HG02840 (cell line): ENCODE measurements around the gene FHAD1.
"Not testable (repeated sequence)": the region's sequence is repeated elsewhere in the genome, so short reads cannot be mapped to it uniquely, and the experiment has no call there.

Experiments
- ATAC-seq: cut with Tn5 transposase; IDR thresholded peaks from one replicate; pipeline ENCODE4 v1.9.1; 2021; ENCODE audit warnings: mild to moderate bottlenecking, moderate library complexity, moderate number of reproducible peaks; ENCODE audit not compliant: unreplicated experiment, low FRiP score

FHAD1 gene

DNA sequence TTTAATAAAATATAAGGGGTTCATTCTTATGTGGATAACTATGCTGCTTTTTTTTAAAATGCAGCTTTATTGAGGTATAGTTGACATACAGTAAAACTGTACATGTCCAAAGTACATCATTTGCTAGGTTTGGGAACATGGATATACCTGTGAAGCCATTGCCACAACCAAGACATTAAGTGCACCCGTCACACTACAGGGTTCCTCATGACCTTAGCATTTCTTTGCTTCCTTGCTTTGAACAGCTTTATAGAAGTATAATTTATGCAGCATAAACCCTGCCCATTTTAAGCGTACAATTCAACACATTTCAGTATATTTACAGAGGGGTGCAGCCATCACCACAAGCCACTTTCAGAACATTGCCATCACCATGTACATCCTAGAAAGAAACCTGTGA, 26.3 kb downstream of the FHAD1 start:
- ATAC-seq, result no peak

DNA sequence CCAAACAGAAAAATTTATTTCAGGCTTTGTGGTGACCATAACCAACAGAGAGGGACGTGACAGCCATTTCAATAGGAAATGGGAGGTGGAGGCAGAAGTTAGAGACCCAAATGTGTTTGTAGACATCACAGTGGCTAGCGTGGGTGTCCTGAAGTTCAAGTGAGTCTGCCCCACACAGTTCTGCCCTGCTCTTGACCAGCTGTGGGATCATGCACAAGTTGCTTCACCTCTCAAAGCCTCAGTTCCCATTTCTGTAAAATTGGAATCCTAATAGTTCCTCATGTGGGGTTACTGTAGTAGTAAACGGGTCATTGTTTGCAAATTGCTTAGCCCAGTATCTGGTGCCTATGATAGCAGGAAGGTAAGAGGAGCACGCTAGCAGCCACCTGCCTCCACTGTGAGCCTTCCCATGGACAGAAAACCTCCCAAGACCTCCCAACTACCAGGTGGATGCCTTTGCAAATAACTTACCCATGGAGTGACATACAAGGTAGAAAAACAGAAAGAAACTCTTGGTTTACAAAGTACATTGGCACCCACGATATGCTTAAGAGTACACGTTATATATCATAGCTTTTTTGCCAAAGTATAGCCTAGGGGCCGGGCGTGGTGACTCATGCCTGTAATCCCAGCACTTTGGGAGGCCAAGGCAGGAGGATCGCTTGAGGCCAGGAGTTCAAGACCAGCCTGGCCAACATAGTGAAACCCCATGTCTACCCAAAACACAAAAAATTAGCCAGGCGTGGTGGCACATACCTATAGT, 29.1 kb downstream of the FHAD1 start:
- no peak for ATAC-seq

- ATAC-seq, result no peak
These were observed 29.8 kb downstream of the FHAD1 start for GRCh38 chr1:15276691-15277446.

DNA sequence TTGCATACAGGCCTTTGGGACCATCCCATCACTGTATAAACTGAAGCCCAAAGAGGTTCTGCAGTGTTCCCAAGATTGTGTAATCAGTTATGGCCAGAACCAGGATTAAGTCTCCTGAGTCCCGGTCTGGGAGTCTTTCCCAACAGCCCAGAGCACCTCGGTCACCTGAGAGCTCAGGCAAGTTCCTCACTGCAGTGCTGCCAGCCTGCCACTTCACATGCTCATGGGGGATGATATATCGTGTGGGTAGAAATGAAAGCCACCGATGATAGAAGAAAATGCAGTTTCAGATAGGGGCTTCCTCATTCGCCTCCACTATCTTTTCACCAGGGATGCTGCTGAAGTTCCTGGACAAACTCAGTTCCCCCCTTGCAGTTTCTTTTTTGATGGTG, 30.4 kb downstream of the FHAD1 start:
- ATAC-seq, result no peak

DNA sequence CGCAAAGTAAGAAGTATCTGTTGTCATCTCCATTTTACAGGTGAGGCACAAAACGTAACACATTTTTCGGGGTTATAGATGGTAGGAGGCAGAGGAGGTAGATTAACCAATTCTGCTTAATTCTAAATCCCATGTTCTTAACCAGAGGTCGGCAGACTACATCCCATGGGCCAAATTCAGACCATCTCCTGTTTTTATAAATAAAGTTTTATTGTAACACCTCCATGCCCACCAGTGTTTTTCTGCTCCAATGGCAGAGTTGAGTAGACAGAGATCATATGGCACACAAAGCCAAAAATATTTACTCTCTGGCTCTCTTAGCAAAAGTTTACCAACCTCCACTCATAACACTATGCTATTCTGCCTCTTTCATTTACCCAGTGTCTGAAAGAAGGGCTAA, 30.9 kb downstream of the FHAD1 start:
- ATAC-seq, result no peak

- no peak for ATAC-seq
These were observed 32.7 kb downstream of the FHAD1 start for GRCh38 chr1:15279576-15280230.

DNA sequence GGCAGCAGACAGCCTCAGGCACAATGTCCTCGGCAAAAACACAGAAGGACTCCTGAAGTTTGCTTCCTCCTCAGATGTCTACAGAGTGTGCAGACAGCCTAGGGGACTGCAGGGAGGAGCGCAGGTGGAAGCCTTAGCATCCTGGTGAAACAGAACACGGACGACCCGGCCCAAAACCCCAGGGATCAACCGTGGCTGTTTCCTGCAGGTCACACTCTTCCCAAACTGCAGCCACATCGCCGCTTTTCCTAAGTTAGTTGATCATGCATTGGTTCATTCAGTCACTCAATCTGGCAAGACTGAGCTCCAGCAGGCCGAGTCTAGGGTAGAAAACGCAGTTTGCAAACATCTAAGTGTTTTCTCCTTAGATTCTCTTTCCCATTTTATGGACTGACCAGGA, 33.4 kb downstream of the FHAD1 start:
- ATAC-seq, result no peak

- ATAC-seq, result no peak
These were observed 35.0 kb downstream of the FHAD1 start for GRCh38 chr1:15282038-15282437.

- no peak for ATAC-seq
These were observed 35.9 kb downstream of the FHAD1 start for GRCh38 chr1:15282810-15283474.

GRCh38 chr1:15283526-15283925, 36.5 kb downstream of the FHAD1 start:
- ATAC-seq, result no peak

GRCh38 chr1:15286452-15286851, 39.4 kb downstream of the FHAD1 start:
- ATAC-seq, result no peak

- ATAC-seq, result no peak
These were observed 40.3 kb downstream of the FHAD1 start for GRCh38 chr1:15287035-15287979.

GRCh38 chr1:15288173-15288926, 41.3 kb downstream of the FHAD1 start:
- ATAC-seq, result no peak

DNA sequence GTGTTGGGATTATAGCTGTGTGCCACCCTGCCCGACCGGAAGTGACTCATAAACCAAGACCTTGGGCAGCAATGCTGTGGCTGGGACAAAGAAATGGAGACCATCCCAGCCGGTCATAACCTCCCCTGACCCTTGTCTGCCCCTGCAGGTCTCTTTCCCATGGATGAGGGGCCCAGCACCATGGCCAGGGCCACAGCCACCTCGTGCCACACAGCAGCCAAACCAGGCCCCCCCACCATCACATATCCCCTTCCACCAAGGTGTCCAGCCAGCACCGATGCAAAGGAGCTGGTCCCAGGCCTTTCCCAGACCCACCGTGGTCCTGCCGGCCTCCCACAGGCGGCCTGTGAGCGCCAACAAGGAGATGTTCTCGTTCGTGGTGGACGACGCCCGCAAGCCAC, 42.2 kb downstream of the FHAD1 start:
- no peak for ATAC-seq

DNA sequence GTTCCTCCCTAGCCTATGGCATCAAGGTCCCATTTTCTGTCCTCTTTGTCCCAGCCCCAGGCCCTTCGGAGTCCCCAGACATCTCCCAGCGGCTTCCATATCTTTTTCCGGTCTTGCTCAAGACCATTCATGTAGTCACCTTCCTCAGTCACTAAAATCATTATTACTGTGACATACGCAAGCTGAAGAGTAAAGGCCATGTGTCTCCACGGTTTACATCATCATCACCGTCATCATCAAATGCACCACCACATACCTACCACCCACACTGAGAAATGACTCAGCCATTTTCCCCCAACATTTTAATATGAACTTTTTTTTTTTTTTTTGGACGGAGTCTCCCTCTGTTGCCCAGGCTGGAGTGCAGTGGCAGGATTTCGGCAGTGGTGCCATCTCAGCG, 43.4 kb downstream of the FHAD1 start:
- no peak for ATAC-seq

DNA sequence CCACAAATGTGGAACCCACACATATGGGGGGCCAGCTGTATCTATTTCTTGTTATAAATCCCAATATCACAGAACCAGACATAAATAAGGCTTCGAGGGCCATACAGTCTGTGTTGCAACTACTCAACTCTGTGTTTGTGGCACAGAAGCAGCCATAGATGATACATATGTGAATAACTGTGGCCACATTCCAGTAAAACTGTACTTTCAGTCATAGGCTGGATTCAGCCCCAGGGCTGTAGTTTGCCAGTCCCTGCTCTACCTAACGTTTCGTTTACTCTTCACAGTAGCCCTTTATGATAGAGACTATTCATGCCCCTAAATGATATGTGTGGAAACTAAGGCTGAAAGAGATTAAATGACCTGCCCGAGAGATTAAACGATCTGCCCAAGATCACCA, 48.7 kb downstream of the FHAD1 start:
- ATAC-seq, result no peak

DNA sequence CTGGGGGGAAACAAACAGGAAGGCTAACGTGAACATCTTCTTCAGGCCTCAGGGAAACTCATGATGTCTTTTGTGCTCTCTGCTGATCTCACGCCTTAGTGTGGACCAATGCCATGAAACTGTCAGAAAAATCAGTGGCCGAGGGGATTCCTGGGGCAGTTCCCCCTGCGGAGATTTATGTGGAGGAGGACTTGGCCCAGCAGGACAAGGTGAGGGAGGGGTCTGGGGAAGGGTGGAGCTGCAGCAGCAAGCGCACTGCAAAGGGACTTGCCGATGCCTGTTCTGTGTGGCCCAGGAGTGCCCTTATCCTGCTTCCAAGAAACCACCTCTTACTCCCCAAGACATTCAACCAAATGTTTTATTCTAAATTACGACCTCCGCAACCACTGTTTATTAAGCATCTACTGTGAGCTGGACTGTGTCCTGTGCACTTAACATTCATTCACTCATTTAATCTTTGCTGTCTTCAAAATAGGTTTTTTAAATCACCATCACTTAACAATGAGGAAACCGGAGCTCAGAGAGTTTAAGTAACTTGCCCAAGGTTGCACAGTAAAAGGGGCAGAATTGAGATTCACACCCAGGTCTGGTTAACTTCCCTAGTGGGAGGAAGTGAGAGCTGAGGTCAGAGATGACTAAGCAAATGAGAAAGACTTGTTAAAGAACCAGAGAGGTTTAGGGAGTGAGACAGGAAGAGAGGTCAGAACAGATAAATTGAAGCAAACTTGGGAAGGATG, 49.7 kb downstream of the FHAD1 start:
- no peak for ATAC-seq

GRCh38 chr1:15297975-15298374, 51.0 kb downstream of the FHAD1 start:
- not testable (repeated sequence) for ATAC-seq

- ATAC-seq, result no peak
These were observed 52.2 kb downstream of the FHAD1 start for GRCh38 chr1:15299179-15299578.
